ENCODE measurements around the gene CD69. TPM values are rescaled to one million over a fixed set of nuclear protein-coding genes. Genes with fewer than 3 reads are reported as not detected.
"Not testable (repeated sequence)": the region's sequence is repeated elsewhere in the genome, so short reads cannot be mapped to it uniquely, and the experiment has no call there.

CD69 gene
- total RNA-seq, 1 donor from 2014 or later: 26.7 TPM

- intact Hi-C loops (cut with micrococcal nuclease): loop anchor here (1.0 to 10.0 kb wide), 8 partner anchors 49 to 615 kb away; partner anchors contain the start of gene GABARAPL1
- no peak for DNase-seq
Measured at GRCh38 chr12:9749640-9750039, 11.1 kb downstream of the CD69 start.

GRCh38 chr12:9745199-9745598, 15.5 kb downstream of the CD69 start:
- POLR2A ChIA-PET: interaction anchor here (0.7 kb wide), 1 partner anchor 23 kb away, joined by 3 read pairs; no protein-coding TSS in a partner anchor
- ATAC-seq (ENCODE audit: low read depth) (no peak), DNase-seq (no peak)
- intact Hi-C loops (cut with micrococcal nuclease): no loop called here
- Mint-ChIP-seq H3K4me1 (peaks cover 47% of the 10 kb centered on the region), H3K27me3 (no peaks in the 10 kb centered on the region), H3K27ac (no peak overlapping the region), H3K36me3 (ENCODE audit: low read depth) (no peaks in the 10 kb centered on the region), H3K4me3 (no peak overlapping the region), H3K9me3 (no peaks in the 10 kb centered on the region)
- CTCF ChIA-PET: interaction anchor here (0.9 to 5.0 kb wide), 4 partner anchors 23 to 111 kb away, joined by 3 to 35 read pairs (median 4); no protein-coding TSS in a partner anchor
- no peak for TF ChIP-seq CTCF (IDR thresholded peaks at IDR 0.05)

More at GRCh38 chr12:9749640-9750039, 11.1 kb downstream of the CD69 start:
- H3K36me3 Mint-ChIP-seq (ENCODE audit: low read depth): peaks cover 27% of the 10 kb centered on the region
- no peaks in the 10 kb centered on the region for H3K9me3 Mint-ChIP-seq
- no peak overlapping the region for H3K27ac Mint-ChIP-seq
- H3K4me1 Mint-ChIP-seq: peaks cover 36% of the 10 kb centered on the region
- CTCF ChIA-PET: interaction anchor here (0.9 to 17.3 kb wide), 30 partner anchors 9 to 418 kb away, joined by 3 to 451 read pairs (median 6); partner anchors contain the start of genes CD69 and CLEC2B
- no peak for ATAC-seq (ENCODE audit: low read depth)
- no peak overlapping the region for H3K4me3 Mint-ChIP-seq
- H3K27me3 Mint-ChIP-seq: no peaks in the 10 kb centered on the region
- TF ChIP-seq CTCF (IDR thresholded peaks at IDR 0.05): no peak
- POLR2A ChIA-PET: interaction anchor here (1.0 to 4.3 kb wide), 8 partner anchors 9 to 418 kb away, joined by 3 to 34 read pairs (median 7); partner anchors contain the start of genes CD69 and CLEC2D

- Mint-ChIP-seq H3K27me3 (no peaks in the 10 kb centered on the region), H3K36me3 (ENCODE audit: low read depth) (peaks cover 4% of the 10 kb centered on the region), H3K27ac (peak overlapping the region; percentile 94), H3K4me3 (peak overlapping the region; percentile 66), H3K4me1 (peaks cover 63% of the 10 kb centered on the region), H3K9me3 (no peaks in the 10 kb centered on the region)
- ChIA-PET POLR2A (interaction anchor here (0.6 to 7.0 kb wide), 21 partner anchors 11 to 110 kb away, joined by 3 to 100 read pairs (median 13); partner anchors contain the start of genes CD69, CLEC2D and CLECL1), CTCF (interaction anchor here (0.8 to 5.0 kb wide), 21 partner anchors 9 to 109 kb away, joined by 3 to 35 read pairs (median 8); partner anchors contain the start of gene CLEC2D)
- DNase-seq (no peak), ATAC-seq (ENCODE audit: low read depth) (no peak)
- intact Hi-C loops (cut with micrococcal nuclease): loop anchor here (1.0 kb wide), 2 partner anchors 21 to 94 kb away; no protein-coding TSS in a partner anchor
- TF ChIP-seq CTCF (IDR thresholded peaks at IDR 0.05): no peak
Measured at GRCh38 chr12:9742661-9743060, 18.0 kb downstream of the CD69 start.

- H3K27ac Mint-ChIP-seq: peak overlapping the region; percentile 94
- DNase-seq (no peak), ATAC-seq (ENCODE audit: low read depth) (peak; percentile 56)
- H3K4me3 Mint-ChIP-seq: peak overlapping the region; percentile 75
- TF ChIP-seq CTCF (IDR thresholded peaks at IDR 0.05): no peak
- ChIA-PET CTCF (interaction anchor here (0.7 to 5.0 kb wide), 12 partner anchors 10 to 108 kb away, joined by 3 to 35 read pairs (median 12); partner anchors contain the start of gene CLEC2D), POLR2A (interaction anchor here (0.7 to 7.0 kb wide), 16 partner anchors 10 to 103 kb away, joined by 3 to 100 read pairs (median 16); partner anchors contain the start of genes CD69, CLEC2D and CLECL1)
- H3K4me1 Mint-ChIP-seq: peaks cover 72% of the 10 kb centered on the region
- H3K27me3 Mint-ChIP-seq: no peaks in the 10 kb centered on the region
- no peaks in the 10 kb centered on the region for H3K9me3 Mint-ChIP-seq
- peaks cover 4% of the 10 kb centered on the region for H3K36me3 Mint-ChIP-seq (ENCODE audit: low read depth)
- intact Hi-C loops (cut with micrococcal nuclease): loop anchor here (1.0 kb wide), 5 partner anchors 8 to 107 kb away; partner anchors contain the start of genes CLEC2D and CLECL1
Measured at GRCh38 chr12:9741726-9742125, 19.0 kb downstream of the CD69 start.

- Mint-ChIP-seq H3K4me3 (peak overlapping the region; percentile 71), H3K27me3 (no peaks in the 10 kb centered on the region), H3K4me1 (peaks cover 83% of the 10 kb centered on the region), H3K9me3 (no peaks in the 10 kb centered on the region), H3K27ac (peak overlapping the region; percentile 89), H3K36me3 (ENCODE audit: low read depth) (peaks cover 4% of the 10 kb centered on the region)
- ChIA-PET CTCF (no interaction called here), POLR2A (interaction anchor here (0.6 to 7.0 kb wide), 7 partner anchors 9 to 92 kb away, joined by 6 to 100 read pairs (median 47); partner anchors contain the start of genes CLEC2D and CLECL1)
- no peak for DNase-seq
- intact Hi-C loops (cut with micrococcal nuclease): no loop called here
- TF ChIP-seq CTCF (IDR thresholded peaks at IDR 0.05): no peak
- ATAC-seq (ENCODE audit: low read depth): peak; percentile 73
Measured at GRCh38 chr12:9740106-9740750, 20.5 kb downstream of the CD69 start.

GRCh38 chr12:9739404-9740105, 21.1 kb downstream of the CD69 start:
- peak overlapping the region; percentile 89 for H3K27ac Mint-ChIP-seq
- H3K9me3 Mint-ChIP-seq; intact Hi-C loops (cut with micrococcal nuclease); H3K27me3 Mint-ChIP-seq; ATAC-seq (ENCODE audit: low read depth); DNase-seq; H3K36me3 Mint-ChIP-seq (ENCODE audit: low read depth): not testable (repeated sequence)
- ChIA-PET CTCF (interaction anchor here (0.6 kb wide), 1 partner anchor 9 kb away, joined by 3 read pairs; no protein-coding TSS in a partner anchor), POLR2A (interaction anchor here (0.6 to 7.0 kb wide), 8 partner anchors 8 to 92 kb away, joined by 6 to 100 read pairs (median 28); partner anchors contain the start of genes CLEC2D and CLECL1)
- H3K4me3 Mint-ChIP-seq: peak overlapping the region; percentile 71
- peaks cover 82% of the 10 kb centered on the region for H3K4me1 Mint-ChIP-seq
